Stimulated activated CD8-positive, alpha-beta memory T cell treated with anti-CD3 and anti-CD28 coated beads, Interleukin-4, amount 100 ng/mL, for 24 hours (primary cell): ENCODE results near the gene DNAH10.

Experiments
- DNase-seq: peaks from one replicate; pipeline ENCODE4 v3.0.0-alpha.2; 2020; ENCODE audit warnings: low read depth

Gene DNAH10, protein sequence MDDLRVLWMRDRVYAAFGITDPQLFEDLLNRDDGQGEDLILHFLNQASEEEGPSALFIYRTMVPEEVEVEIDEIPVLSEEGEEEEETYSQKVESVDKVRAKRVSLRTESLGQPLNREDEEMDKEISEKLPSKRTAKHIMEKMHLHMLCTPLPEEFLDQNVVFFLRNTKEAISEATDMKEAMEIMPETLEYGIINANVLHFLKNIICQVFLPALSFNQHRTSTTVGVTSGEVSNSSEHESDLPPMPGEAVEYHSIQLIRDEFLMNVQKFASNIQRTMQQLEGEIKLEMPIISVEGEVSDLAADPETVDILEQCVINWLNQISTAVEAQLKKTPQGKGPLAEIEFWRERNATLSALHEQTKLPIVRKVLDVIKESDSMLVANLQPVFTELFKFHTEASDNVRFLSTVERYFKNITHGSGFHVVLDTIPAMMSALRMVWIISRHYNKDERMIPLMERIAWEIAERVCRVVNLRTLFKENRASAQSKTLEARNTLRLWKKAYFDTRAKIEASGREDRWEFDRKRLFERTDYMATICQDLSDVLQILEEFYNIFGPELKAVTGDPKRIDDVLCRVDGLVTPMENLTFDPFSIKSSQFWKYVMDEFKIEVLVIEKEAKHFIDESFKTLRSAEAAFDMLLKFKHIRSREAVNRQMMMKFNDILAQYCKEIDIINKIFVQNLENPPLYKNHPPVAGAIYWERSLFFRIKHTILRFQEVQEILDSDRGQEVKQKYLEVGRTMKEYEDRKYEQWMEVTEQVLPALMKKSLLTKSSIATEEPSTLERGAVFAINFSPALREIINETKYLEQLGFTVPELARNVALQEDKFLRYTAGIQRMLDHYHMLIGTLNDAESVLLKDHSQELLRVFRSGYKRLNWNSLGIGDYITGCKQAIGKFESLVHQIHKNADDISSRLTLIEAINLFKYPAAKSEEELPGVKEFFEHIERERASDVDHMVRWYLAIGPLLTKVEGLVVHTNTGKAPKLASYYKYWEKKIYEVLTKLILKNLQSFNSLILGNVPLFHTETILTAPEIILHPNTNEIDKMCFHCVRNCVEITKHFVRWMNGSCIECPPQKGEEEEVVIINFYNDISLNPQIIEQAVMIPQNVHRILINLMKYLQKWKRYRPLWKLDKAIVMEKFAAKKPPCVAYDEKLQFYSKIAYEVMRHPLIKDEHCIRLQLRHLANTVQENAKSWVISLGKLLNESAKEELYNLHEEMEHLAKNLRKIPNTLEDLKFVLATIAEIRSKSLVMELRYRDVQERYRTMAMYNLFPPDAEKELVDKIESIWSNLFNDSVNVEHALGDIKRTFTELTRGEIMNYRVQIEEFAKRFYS (N-terminal part only)

DNA sequence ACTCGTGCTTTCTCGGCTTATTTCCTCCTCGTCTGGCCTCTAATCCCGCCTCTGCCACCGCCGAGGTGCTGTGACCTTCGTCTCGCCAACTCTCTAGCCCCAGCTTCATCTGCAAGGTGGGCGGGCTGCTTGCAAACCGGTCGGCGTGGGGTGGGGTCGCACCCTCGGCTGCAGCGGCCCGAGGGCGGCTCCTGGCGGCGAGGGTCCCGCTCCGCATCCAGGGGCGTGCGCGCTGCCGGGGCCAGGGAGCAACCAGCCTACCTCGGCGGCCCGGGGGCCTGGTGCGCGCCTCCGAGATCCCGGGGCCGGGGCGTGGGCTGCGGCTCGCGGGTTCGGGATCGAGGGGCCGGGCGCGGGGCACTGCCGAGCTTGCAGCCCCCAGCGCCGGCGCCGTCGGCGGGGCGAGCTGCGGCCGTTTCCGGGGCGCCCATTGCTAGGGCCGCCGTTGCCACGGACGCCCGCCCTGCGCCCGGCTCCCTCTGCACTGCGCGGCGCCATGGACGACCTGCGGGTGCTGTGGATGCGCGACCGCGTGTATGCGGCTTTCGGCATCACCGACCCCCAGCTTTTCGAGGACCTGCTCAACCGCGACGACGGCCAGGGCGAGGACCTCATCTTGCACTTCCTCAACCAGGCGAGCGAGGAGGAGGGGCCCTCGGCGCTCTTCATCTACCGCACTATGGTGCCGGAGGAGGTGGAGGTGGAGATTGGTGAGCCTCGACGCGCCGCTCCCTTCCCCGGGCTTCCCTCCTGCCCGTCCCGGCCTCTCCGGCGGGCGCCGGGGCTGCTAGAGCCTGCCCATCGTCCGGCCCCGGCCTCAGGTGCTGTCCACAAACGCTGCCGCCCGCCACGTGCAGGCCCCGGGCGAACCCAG, at the start of gene DNAH10:
TSS of gene DNAH10 (plus strand) at position 461 of the 874 bp plus-strand sequence. CDS start at position 497, 36 bp downstream.
- peak; percentile 42 for DNase-seq

DNA sequence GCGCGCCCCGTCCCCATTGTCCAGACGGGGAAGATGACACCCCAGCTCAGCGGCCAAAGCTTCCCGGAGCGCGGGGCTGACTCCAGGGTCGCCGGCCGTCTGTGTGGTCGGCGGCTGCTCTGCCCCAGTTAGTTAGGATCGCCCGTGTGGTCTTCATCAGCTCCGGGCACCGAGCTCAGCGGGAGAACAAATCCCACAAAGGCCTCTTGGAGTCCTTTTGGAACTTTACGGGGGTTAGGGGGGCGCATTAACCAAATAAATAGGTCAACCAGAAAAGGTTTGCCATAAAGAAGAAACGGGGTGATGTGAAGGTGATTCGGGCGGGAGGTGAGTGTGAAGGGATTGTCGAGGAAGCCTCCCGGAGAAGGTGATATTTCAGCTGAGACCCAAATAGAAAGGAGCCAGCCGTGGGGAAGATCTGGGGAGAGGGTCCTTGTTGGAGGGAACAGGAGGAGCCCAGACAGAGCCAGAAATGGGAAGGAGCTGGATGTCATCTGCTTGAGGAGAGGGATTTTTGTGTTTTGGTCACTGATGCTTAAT, 49.3 kb upstream of the DNAH10 start:
- no peak for DNase-seq

DNA sequence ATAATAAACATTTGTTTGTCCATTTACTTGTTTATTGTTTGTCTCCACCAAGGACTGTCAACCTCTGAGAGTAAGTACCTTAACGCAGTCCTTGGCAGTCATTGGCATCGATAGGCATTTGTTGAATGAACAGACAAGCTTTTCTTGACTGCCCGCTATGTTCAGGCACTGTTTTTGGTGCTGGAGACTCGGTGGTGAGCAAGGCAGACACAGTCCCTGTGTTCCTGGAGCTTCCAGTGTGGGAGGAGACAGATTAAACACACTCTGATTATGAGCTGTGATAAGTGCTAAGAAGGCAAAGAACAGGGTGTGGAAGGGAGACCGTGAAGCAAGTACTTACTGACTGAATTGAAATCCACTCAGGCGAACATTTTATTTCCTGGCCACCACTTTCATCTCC, 48.7 kb upstream of the DNAH10 start:
- no peak for DNase-seq

DNA sequence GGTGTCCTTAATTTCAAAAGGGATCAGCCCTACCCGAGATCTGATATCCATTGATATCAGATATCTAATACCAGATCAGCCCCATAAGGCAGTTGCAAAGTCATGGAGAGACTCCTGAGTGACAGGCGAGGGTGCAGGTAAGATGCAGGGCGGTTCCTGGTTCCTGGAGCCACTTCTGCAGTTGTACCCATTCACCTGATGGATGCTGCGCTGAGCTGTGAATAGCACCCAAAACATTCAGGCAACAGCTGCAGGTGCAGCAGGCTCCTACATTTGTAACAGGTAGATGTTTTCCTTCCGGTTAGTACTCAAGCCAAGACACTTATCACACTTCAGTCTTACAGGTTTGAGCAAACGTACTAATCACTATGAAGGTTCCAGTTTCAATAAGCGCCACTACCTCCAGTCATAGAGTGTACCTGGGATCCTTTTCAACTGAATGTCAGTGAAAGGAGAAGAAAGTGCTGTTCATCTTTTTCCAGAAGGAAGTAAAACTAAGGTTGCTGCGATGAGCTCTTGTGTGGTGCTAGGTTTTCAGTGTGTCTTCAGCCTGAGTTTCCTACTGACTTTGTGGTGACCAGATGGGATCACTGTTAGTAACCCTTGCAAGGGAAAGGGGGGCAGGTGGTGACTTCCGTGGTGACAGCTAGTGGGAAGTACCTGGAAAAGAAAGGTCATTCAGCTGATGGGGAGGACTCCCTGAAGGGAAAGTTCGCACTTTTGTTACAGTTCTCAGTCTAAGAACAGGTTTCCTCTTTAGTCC, 48.1 kb upstream of the DNAH10 start:
- DNase-seq: peak; percentile 33

DNA sequence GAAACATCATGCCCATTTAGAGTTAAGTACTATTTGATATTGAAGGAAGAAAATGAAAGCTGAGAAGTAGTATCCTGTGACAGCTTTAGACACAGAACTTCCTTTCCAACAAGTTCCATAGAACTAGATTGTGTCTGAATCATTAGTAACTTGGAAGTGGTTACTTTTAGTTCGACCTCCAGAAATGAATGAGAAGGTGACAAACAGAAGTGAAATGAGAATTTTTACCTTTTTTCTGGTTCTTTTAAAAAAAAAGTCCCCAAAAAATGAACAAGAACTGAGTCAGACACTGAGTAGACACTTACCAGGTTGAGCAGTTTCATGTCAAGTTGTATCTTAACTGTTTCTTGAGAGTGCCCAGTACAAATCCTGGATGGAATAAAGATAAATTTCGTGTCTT, 46.9 kb upstream of the DNAH10 start:
- no peak for DNase-seq

DNA sequence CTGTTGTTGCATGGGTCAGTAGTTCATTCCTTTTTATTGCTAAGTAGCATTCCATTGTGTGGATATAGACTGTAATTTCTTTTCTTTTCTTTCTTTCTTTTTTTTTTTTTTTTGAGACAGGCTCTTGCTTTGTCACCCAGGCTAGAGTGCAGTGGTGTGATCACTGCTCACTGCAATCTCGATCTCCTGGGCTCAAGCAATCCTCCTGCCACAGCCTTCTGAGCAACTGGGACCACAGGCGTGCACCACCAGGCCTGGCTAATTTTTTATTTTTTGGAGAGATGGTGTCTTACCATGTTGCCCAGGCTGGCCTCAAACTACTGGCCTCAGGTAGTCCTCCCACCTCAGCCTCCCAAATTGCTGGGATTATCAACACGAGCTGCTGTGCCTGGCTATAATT, 44.8 kb upstream of the DNAH10 start:
- DNase-seq: no peak

DNA sequence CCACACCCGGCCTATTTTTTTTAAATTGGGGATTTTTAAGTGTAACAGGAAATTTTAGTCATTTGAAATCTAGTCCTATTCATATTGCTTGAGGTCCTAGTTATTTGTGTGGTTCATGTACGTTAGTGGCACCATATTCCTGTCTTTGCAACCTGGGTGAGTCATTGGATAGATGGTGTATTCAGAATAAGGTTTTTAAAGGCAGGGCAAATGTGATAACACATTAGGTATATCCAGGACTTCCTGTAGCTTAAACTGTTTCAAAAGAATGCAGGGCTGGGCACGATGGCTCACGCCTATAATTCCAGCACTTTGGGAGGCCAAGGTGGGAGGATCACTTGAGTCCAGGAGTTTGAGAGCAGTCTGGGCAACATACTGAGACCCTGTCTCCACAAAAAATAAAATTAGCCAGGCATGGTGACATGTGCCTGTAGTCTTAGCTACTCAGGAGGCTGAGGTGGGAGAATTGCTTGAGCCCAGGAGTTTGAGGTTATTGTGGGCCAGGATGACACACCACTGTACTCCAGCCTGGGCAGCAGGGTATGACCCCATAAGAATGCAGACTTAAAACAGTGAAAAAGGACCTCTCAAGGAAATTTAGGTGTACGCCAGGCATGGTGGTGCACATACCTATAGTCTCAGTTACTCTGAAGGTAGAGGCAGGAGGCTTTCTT, 41.8 kb upstream of the DNAH10 start:
- no peak for DNase-seq

DNA sequence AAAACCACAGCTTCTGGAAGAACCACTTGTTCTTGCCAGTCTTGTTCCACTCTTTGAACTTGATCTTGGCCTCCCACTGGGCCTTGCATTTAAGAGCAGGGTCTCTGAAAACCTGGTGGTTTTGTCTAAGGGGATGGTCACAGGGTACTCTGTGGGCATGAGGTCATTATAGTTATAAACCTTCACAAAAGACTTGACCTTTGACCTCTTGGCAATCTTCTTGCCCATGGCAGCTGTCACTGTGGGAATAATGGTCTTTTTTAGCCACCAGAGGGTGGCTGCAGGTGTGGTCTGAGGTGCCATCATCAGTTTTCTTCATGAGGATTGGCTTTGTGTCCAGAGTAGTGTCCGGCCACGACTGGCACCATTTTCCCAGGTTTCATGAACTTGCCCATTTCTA, 40.9 kb upstream of the DNAH10 start:
- DNase-seq: no peak

DNA sequence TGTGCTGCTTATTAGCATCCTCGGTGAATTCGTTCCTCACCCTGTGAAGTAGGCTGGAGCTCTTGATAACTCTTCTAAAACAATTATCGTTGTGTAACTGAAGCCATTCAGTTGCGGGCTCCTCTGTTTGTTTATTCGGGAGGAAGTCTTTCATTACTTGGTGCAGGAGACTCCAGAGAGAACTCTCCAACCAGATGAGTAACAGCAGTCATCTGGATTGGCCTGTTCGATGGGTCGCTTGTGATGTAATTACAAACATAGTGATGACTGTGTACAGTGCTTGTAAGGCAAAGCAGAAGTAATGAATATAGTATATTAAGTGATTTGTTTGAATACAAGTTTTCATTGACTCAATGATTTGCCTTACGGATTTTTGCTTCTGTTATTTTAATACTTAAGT, 39.1 kb upstream of the DNAH10 start:
- no peak for DNase-seq

DNA sequence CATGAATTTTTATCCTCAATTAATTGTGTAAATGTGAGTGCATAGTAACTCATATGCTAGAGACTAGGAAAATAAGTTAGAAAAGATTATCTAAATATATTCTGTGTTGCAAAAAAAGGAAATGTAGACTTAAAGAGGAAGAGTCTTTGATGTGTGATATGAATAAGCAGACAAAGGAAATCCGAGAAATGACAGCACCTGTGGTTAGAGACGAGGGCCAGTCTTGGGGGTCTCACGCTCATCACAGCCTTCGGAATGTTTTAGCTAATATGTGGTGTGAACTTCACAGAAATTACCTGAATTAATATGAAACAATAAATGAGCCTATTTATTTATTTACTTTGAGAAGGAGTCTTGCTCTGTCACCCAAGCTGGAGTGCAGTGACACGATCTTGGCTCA, 38.3 kb upstream of the DNAH10 start:
- no peak for DNase-seq

DNA sequence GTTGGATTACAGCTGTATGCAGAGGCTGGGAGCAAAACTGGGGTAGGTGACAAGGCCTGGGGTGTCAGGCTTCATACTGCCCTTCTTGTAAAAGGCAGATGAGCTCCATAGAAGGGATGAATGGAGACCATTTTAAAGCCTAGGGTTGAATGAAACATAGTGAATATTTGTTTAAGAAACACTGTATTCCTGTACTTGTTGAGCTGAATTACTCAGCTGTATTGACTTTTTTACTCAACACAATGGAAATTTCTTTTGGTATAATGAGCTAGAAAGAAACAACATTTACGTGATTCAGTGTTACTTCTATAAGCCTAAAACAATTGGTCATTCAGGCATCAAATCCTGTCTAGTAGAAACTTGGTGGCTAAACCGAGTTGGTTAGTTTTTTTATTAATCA, 35.9 kb upstream of the DNAH10 start:
- DNase-seq: no peak

DNA sequence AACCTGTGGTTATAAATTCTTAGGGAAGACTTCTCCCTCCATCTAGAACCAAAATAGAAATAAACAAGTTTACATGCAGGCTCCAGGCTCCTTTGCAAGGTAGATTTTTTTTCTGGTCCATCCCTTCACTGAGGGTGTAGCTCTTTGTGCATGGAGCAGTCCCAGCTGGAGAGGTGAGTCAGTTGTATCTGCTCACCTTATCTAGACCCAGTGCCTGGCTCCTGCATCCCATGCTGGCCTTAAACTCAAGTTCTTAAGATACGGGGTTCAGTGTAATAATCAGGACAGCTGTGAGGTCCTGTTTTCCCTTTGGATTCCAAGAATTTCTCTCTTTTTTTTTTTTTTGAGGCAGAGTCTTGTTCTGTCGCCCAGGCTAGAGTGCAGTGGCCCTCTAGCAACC, 35.1 kb upstream of the DNAH10 start:
- no peak for DNase-seq

DNA sequence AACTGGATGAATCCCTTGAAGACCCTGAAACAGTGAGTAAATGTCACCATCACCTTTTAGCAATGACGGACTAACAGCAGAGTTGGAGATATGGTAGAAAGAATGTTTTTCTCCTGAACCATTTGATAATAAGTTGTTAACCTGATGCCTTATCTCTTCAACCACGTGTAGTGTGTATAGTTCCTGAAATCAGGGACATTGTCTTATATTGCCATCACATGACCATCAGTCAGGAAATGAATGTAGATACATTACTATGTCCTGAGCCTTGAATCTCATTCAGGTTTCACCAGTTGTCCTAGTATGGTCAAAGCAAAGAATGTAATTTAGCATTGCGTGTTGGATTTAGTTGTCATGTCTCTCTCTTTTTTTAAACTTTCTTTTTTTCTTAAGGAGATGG, 34.2 kb upstream of the DNAH10 start:
- no peak for DNase-seq

DNA sequence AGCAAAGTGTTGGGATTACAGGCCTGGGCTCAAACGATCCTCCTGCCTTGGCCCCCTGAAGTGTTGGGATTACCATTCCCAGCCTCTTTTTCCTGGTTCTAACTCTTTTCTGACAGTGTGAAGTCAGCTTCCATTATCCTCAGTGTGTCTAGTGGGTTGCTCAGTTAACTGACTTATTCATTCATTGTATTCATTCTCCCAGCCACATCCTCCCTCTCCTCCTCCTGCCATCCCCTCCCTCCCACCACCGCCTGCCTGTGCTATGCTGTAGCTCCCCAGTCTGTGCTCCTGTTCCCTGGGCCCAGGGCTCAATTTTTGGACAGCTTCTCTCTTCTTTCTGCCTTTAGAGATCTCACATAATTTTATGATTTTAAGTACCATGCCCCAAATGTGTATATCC, 30.5 kb upstream of the DNAH10 start:
- no peak for DNase-seq

DNA sequence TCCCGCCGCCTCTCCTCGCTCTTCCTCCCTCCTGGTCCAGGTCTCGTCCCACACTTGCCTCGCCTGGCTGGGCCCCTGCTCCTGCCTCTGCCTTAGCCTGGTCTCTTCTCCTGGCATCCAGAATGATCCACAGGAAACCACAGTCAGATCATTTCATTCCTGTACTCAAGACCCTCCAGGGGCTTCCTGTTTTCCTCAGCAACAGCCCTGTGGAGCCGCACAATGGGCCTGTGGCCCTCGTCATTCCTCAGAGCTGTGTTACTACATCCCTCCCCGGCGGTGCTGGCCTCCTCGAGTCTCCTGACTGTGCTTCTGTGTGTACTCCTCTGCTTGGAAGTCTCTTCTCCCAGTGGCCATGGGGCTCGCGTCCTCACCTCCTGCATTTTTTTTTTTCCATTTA, 29.9 kb upstream of the DNAH10 start:
- no peak for DNase-seq

DNA sequence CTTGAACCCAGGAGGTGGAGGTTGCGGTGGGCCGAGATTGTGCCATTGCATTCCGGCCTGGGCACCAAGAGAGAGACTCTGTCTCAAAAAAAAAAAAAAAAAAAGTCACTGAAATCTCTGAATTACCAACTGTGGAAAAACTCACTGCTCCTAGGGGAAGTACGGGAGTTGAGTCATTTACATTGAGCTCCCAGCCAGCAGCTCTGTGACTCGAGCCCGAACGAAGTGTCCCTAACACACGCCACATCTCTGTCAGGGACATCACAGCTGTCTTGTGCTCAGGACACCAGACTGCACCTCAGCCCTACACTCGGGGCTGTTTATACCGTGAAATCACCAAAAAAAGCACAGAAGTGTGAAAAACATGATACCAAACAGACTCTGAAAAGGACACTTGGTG, 28.9 kb upstream of the DNAH10 start:
- DNase-seq: no peak

DNA sequence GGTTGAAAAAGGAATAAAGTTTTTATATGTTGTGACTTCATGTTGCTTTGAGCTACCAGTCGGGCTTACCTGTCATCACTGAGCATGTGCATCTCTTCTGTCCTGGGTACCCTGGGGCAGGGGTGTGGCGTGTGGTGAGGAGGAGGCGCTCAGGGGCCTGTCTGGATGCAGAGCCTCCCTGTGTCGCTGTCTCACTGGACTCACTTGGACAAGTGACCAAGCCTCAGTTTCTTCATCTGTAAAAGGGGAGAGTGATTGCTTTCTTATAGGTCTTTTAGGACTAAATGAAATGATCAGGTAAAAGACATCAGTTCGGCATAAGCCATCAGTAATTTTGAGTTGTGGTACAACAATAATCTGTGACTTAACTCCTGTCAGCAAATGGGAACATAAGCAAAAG, 27.8 kb upstream of the DNAH10 start:
- DNase-seq: no peak

DNA sequence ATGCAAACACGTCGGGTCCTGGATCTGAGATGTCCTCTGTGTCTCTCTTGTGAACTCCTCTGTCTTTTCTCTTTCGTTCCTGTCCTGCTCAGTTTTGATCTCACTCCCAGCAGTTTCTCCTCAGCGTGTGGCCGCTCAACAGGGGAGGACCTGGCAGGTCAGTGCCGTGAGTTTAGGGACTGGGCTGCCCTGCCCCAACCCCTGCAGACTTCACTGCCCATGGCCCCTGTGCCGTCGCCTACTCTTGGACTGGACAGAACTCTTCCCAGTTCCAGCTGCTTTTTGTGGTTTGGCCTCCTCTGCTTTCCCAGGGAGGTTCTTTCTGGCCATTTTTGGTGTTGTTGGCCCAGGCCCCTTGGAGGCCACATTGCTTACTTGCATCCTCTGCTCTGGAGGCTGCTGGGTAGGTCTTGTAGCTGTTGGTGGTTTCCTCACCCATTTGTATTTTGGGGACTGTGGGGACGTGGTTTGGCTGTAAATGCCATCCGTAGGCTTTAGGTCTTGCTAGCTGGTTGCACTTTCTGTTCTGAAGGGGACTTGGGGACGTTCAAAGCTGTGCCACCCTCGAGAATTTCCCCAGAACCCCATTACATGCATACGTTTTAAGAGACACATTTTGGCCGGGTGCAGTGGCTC, 20.0 kb upstream of the DNAH10 start:
- DNase-seq: peak; percentile 11

DNA sequence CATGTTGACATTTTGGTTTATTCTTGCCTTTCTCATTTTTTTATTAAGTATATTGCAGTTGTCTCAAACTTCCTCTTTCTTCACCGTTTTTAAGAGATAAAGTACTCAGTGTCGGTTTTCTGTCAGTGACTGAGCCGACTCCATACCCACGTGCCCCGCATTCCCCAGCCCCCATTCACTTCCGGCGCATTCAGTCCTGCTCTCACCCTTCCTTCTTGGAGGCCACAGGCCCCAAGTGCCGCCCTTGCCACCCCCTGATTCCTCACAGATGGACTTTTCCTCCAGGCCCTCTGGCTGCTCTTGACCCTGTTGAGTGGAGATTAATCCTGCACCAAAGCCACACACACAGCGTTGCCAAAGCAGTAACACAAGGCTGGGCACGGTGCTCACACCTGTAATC, 19.1 kb upstream of the DNAH10 start:
- no peak for DNase-seq
